Small intestine (tissue), 7 donors: ENCODE results near the gene DOCK2. TPM values are rescaled to one million over a fixed set of nuclear protein-coding genes. Genes with fewer than 3 reads are reported as not detected.
A peak's percentile ranks its signal among the peaks of the same experiment; 100 is the strongest.

ENCODE experiments used
- DNase-seq, 2 donors: peaks; one replicate each; pipeline versions ENCODE4 v3.0.0 to v3.0.0-alpha.2; 2013
- FAIRE-seq: peaks from 2 replicates; lab custom pipeline; 2012; peaks lifted over from hg19 to GRCh38; lab: Jason Lieb, UNC
- H3K27ac ChIP-seq, 3 donors: one replicate each; pipeline ENCODE4 v1.5.1; 2013; ENCODE audit warnings: low read length in 2 of 3, mild to moderate bottlenecking in 2 of 3, control low read depth in 1 of 3, inconsistent platforms in 1 of 3, low read depth in 1 of 3, moderate library complexity in 1 of 3
- H3K27me3 ChIP-seq, 3 donors: one replicate each; pipeline ENCODE4 v1.6.1; 2013; ENCODE audit warnings: low read length in 3 of 3, inconsistent platforms in 1 of 3; ENCODE audit not compliant: control insufficient read depth in 3 of 3, insufficient read depth in 3 of 3
- H3K36me3 ChIP-seq, 3 donors: one replicate each; pipeline ENCODE4 v1.6.1; 2013; ENCODE audit warnings: low read length in 3 of 3, inconsistent platforms in 1 of 3, low read depth in 1 of 3, mild to moderate bottlenecking in 1 of 3, moderate library complexity in 1 of 3; ENCODE audit not compliant: control insufficient read depth in 3 of 3, insufficient read depth in 2 of 3
- H3K4me1 ChIP-seq, 3 donors: one replicate each; pipeline ENCODE4 v1.6.1; 2013; ENCODE audit warnings: low read length in 2 of 3, inconsistent platforms in 1 of 3, low read depth in 1 of 3, mild to moderate bottlenecking in 1 of 3, moderate library complexity in 1 of 3; ENCODE audit not compliant: control insufficient read depth in 3 of 3, insufficient read depth in 2 of 3
- H3K4me3 ChIP-seq, 3 donors: one replicate each; pipeline ENCODE4 v1.5.1; 2013; ENCODE audit warnings: low read length in 3 of 3, control low read depth in 1 of 3, inconsistent platforms in 1 of 3, low read depth in 1 of 3, mild to moderate bottlenecking in 1 of 3, moderate library complexity in 1 of 3
- H3K9me3 ChIP-seq, 2 donors: one replicate each; pipeline ENCODE4 v1.6.1; 2013; ENCODE audit warnings: low read depth in 1 of 2, low read length in 1 of 2; ENCODE audit not compliant: control insufficient read depth in 2 of 2, insufficient read depth in 1 of 2
- WGBS, 3 donors: extraction: QIAGEN DNeasy Blood & Tissue Kit; methylation state at CpG; one replicate each; pipeline ENCODE4 v1.1.7; 2013; 5-methylcytosine and 5-hydroxymethylcytosine counted together
- polyA plus RNA-seq, 4 donors: library from polyadenylated mRNA; stranded (reverse) in 3 of 4; unstranded in 1 of 4; fragments of 200-250 nt in 3 of 4; fragments of 120-200 nt in 1 of 4; gene quantifications; one replicate each; pipeline versions ENCODE4 v1.2.1 to v1.2.3, GENCODE V29; 2013
- donor health status: healthy with polysubstance abuse.
- donor health status: control.
- donor health status: control.
- donor health status: Bipolar disorder and iron deficiency.
- donor health status: healthy.

DOCK2 gene
- polyA plus RNA-seq, 4 donors = 1.3 to 5.9 (median 3.0) TPM

GRCh38 chr5:169978714-169979113 is 341.6 kb downstream of the DOCK2 start:
- Histone ChIP-seq H3K4me3 (no peak overlapping the region), H3K9me3 (no peaks in the 10 kb centered on the region), H3K27ac (no peak overlapping the region), H3K36me3 (no peaks in the 10 kb centered on the region), H3K4me1 (no peaks in the 10 kb centered on the region), H3K27me3 (no peaks in the 10 kb centered on the region)
- 60 to 73% (median 70%) methylated on average over 7 of the region's 7 CpGs for WGBS, 3 donors
- FAIRE-seq (no peak), DNase-seq (no peak)

- DNase-seq (no peak), FAIRE-seq (no peak)
- H3K36me3 ChIP-seq = no peaks in the 10 kb centered on the region
- no peaks in the 10 kb centered on the region for H3K4me1 ChIP-seq
- H3K27me3 ChIP-seq = no peaks in the 10 kb centered on the region
- 26 to 37% (median 32%) methylated on average over 3 of the region's 3 CpGs for WGBS, 3 donors
- no peaks in the 10 kb centered on the region for H3K9me3 ChIP-seq
- H3K27ac ChIP-seq = no peak overlapping the region
- H3K4me3 ChIP-seq = no peak overlapping the region
Observed at GRCh38 chr5:169979871-169980270, 342.8 kb downstream of the DOCK2 start.

GRCh38 chr5:169980418-169981053 is 343.5 kb downstream of the DOCK2 start, which contains the start of gene INSYN2B:
Gene INSYN2B, minus strand, starts transcription at chr5:169980495. Its CDS starts 96,597 bp downstream, at chr5:169883898.
- Histone ChIP-seq H3K4me1 (no peaks in the 10 kb centered on the region), H3K4me3 (no peak within 1 kb of the TSS), H3K36me3 (no peaks in the 10 kb centered on the region), H3K9me3 (no peaks in the 10 kb centered on the region), H3K27ac (no peak within 1 kb of the TSS), H3K27me3 (no peaks in the 10 kb centered on the region)
- 20 to 30% (median 22%) methylated on average over 11 of the region's 11 CpGs for WGBS, 3 donors
- FAIRE-seq = no peak
- peak; percentile 27 to 66 for DNase-seq

- Histone ChIP-seq H3K4me3 (no peak overlapping the region), H3K36me3 (peaks cover 0 to 2% (median 0%) of the 10 kb centered on the region in 3 donors), H3K27me3 (no peaks in the 10 kb centered on the region), H3K4me1 (no peaks in the 10 kb centered on the region), H3K9me3 (no peaks in the 10 kb centered on the region), H3K27ac (no peak overlapping the region)
- no peak for FAIRE-seq
- DNase-seq = no peak
- WGBS, 3 donors = 73 to 85% (median 82%) methylated on average over 4 of the region's 4 CpGs
Observed at GRCh38 chr5:169988206-169988605, 351.1 kb downstream of the DOCK2 start.

GRCh38 chr5:169988947-169989346 is 351.9 kb downstream of the DOCK2 start:
- H3K27ac ChIP-seq = no peak overlapping the region
- no peak overlapping the region for H3K4me3 ChIP-seq
- peaks cover 0 to 2% (median 0%) of the 10 kb centered on the region in 3 donors for H3K36me3 ChIP-seq
- H3K9me3 ChIP-seq = no peaks in the 10 kb centered on the region
- no peaks in the 10 kb centered on the region for H3K4me1 ChIP-seq
- DNase-seq (no peak), FAIRE-seq (no peak)
- WGBS, 3 donors = 58 to 85% (median 76%) methylated on average over 1 of the region's 1 CpG
- H3K27me3 ChIP-seq = no peaks in the 10 kb centered on the region

- Histone ChIP-seq H3K4me3 (no peak overlapping the region), H3K36me3 (peaks cover 0 to 2% (median 0%) of the 10 kb centered on the region in 3 donors), H3K4me1 (no peaks in the 10 kb centered on the region), H3K27me3 (no peaks in the 10 kb centered on the region), H3K27ac (no peak overlapping the region), H3K9me3 (no peaks in the 10 kb centered on the region)
- no peak for DNase-seq
- WGBS, 3 donors = 63 to 78% (median 68%) methylated on average over 1 of the region's 1 CpG
- no peak for FAIRE-seq
Observed at GRCh38 chr5:169989365-169989764, 352.3 kb downstream of the DOCK2 start.

GRCh38 chr5:169991115-169991869 is 354.2 kb downstream of the DOCK2 start:
- 77 to 87% (median 84%) methylated on average over 8 of the region's 8 CpGs for WGBS, 3 donors
- FAIRE-seq = no peak
- no peaks in the 10 kb centered on the region for H3K27me3 ChIP-seq
- no peak for DNase-seq
- H3K4me3 ChIP-seq = no peak overlapping the region
- H3K27ac ChIP-seq = no peak overlapping the region
- H3K9me3 ChIP-seq = no peaks in the 10 kb centered on the region
- no peaks in the 10 kb centered on the region for H3K36me3 ChIP-seq
- no peaks in the 10 kb centered on the region for H3K4me1 ChIP-seq

GRCh38 chr5:169992789-169993484 is 355.9 kb downstream of the DOCK2 start:
- Histone ChIP-seq H3K4me1 (no peaks in the 10 kb centered on the region), H3K27me3 (no peaks in the 10 kb centered on the region), H3K36me3 (no peaks in the 10 kb centered on the region), H3K27ac (no peak overlapping the region), H3K4me3 (no peak overlapping the region), H3K9me3 (no peaks in the 10 kb centered on the region)
- DNase-seq (no peak), FAIRE-seq (no peak)
- 62 to 74% (median 72%) methylated on average over 2 of the region's 2 CpGs for WGBS, 3 donors
